Cardiac muscle cell (in vitro differentiated cells and primary cell): ENCODE measurements around the gene PIP4K2A. TPM values are rescaled to one million over a fixed set of nuclear protein-coding genes. Genes with fewer than 3 reads are reported as not detected.

Experiments
- DNase-seq, 2 donors: peaks; one replicate each; pipeline versions ENCODE4 v3.0.0 to v3.0.0-alpha.2; 2010 to 2017; ENCODE audit warnings: low read depth in 1 of 2, low spot score in 1 of 2
- H3K27ac ChIP-seq: fragments of 200-600 bp; sonication (generic); 2 replicates; pipeline ENCODE4 v1.5.1; 2016
- H3K27me3 ChIP-seq: fragments of 200-600 bp; sonication (generic); 2 replicates; pipeline ENCODE4 v1.6.0; 2016; ENCODE audit warnings: control low read depth
- H3K36me3 ChIP-seq: fragments of 200-600 bp; sonication (generic); 2 replicates; pipeline ENCODE4 v1.5.1; 2016; ENCODE audit warnings: control low read depth
- H3K4me1 ChIP-seq: fragments of 200-600 bp; sonication (generic); 2 replicates; pipeline ENCODE4 v1.8.1; 2017; ENCODE audit warnings: low read depth, mild to moderate bottlenecking, mixed run types
- H3K4me3 ChIP-seq: fragments of 200-600 bp; sonication (generic); 2 replicates; pipeline ENCODE4 v1.5.1; 2016; ENCODE audit warnings: mild to moderate bottlenecking
- H3K9me3 ChIP-seq: fragments of 200-600 bp; sonication (generic); 2 replicates; pipeline ENCODE4 v1.5.1; 2017; ENCODE audit warnings: low read depth, mild to moderate bottlenecking, control low read depth
- CTCF ChIP-seq: IDR thresholded peaks from 2 replicates; pipeline ENCODE4 v1.5.1; 2012; ENCODE audit warnings: low read depth, mild to moderate bottlenecking, low read length
- polyA plus RNA-seq: library from polyadenylated mRNA; unstranded; fragments of >200 nt; fragmentation: Nextera tagmentation; extraction: Ambion mirVana; gene quantifications from 2 replicates; pipeline ENCODE4 v1.2.1, GENCODE V29; 2016
- total RNA-seq: library from RNA; depleted of rRNA; stranded (reverse); fragments of >200 nt; gene quantifications from 2 replicates; pipeline ENCODE4 v1.2.3, GENCODE V29; 2016

PIP4K2A gene
- total and polyA plus RNA-seq, 2 experiments from 2014 or later = 12.1 to 23.9 TPM

- peak in 1 of 2 donors; percentile 45 for DNase-seq
- Histone ChIP-seq H3K9me3 (no peaks in the 10 kb centered on the region), H3K4me3 (no peak overlapping the region), H3K4me1 (no peaks in the 10 kb centered on the region), H3K36me3 (peaks cover 4% of the 10 kb centered on the region), H3K27me3 (no peaks in the 10 kb centered on the region), H3K27ac (no peak overlapping the region)
- TF ChIP-seq CTCF = peak; percentile 56
These were observed 140.4 kb downstream of the PIP4K2A start for GRCh38 chr10:22573820-22574569.

GRCh38 chr10:22570733-22571430 is 143.5 kb downstream of the PIP4K2A start:
- no peak for TF ChIP-seq CTCF
- H3K9me3 ChIP-seq = no peaks in the 10 kb centered on the region
- no peak overlapping the region for H3K4me3 ChIP-seq
- no peak for DNase-seq
- H3K36me3 ChIP-seq = peaks cover 4% of the 10 kb centered on the region
- no peak overlapping the region for H3K27ac ChIP-seq
- no peaks in the 10 kb centered on the region for H3K27me3 ChIP-seq
- H3K4me1 ChIP-seq = peaks cover 3% of the 10 kb centered on the region

GRCh38 chr10:22570234-22570633 is 144.1 kb downstream of the PIP4K2A start:
- TF ChIP-seq CTCF = no peak
- H3K27me3 ChIP-seq = no peaks in the 10 kb centered on the region
- H3K9me3 ChIP-seq = no peaks in the 10 kb centered on the region
- peaks cover 3% of the 10 kb centered on the region for H3K4me1 ChIP-seq
- no peak overlapping the region for H3K4me3 ChIP-seq
- H3K36me3 ChIP-seq = peaks cover 4% of the 10 kb centered on the region
- DNase-seq = no peak
- no peak overlapping the region for H3K27ac ChIP-seq

GRCh38 chr10:22568928-22569327 is 145.4 kb downstream of the PIP4K2A start:
- Histone ChIP-seq H3K4me3 (no peak overlapping the region), H3K9me3 (no peaks in the 10 kb centered on the region), H3K4me1 (peaks cover 3% of the 10 kb centered on the region), H3K36me3 (peaks cover 4% of the 10 kb centered on the region), H3K27ac (no peak overlapping the region), H3K27me3 (no peaks in the 10 kb centered on the region)
- no peak for TF ChIP-seq CTCF
- DNase-seq = no peak

GRCh38 chr10:22564060-22564459 is 150.3 kb downstream of the PIP4K2A start:
- no peaks in the 10 kb centered on the region for H3K36me3 ChIP-seq
- H3K4me1 ChIP-seq = peaks cover 3% of the 10 kb centered on the region
- H3K9me3 ChIP-seq = no peaks in the 10 kb centered on the region
- no peak overlapping the region for H3K4me3 ChIP-seq
- H3K27me3 ChIP-seq = no peaks in the 10 kb centered on the region
- H3K27ac ChIP-seq = no peak overlapping the region
- no peak for DNase-seq
- no peak for TF ChIP-seq CTCF
